HG03139 (cell line): ENCODE measurements around the gene WDR31.
"Not testable (repeated sequence)": the region's sequence is repeated elsewhere in the genome, so short reads cannot be mapped to it uniquely, and the experiment has no call there.

Source experiments
- ATAC-seq: cut with Tn5 transposase; IDR thresholded peaks from one replicate; pipeline ENCODE4 v1.9.1; 2021; ENCODE audit not compliant: unreplicated experiment

Gene WDR31

DNA sequence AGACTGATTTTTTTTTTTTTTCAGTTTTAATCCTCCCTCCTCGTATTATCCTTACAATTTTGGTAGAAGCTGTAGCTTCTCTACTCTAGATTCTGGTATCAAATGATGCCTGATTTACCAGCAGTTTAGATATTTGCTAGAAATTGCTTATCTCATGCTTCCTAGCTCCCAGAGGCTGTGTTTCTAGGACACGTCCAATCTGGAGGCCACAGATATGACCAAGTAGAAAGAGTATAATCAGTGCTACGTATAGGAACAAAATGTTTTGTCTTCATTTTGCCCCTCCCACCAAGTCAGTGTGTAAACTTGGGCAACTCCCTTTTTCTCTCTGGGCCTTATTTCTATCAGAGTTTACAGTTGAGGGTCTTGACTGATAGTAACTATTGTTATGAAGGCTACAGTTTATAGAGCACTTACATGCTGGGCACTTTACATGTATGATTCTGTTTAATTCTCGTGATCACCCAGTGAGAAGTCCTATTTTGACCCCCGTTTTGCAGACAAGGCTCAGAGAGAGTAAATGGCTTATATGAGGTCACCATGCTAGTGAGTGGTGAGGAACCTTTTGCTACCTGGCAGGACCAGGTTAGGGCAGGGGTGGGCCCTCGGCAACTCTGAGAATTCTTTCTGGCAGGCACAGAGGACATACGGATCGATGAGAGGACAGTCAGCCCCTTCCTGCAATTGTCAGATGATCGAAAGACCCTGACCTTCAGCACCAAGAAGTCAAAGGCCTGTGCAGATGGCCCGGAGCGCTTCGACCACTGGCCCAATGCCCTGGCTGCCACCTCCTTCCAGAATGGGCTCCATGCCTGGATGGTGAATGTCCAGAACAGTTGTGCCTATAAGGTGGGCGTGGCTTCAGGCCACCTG lies 29.1 kb upstream of the WDR31 start:
- no peak for ATAC-seq

- ATAC-seq = no peak
These were observed 28.4 kb upstream of the WDR31 start for GRCh38 chr9:113368348-113368981.

GRCh38 chr9:113365652-113366051 lies 25.6 kb upstream of the WDR31 start:
- not testable (repeated sequence) for ATAC-seq

DNA sequence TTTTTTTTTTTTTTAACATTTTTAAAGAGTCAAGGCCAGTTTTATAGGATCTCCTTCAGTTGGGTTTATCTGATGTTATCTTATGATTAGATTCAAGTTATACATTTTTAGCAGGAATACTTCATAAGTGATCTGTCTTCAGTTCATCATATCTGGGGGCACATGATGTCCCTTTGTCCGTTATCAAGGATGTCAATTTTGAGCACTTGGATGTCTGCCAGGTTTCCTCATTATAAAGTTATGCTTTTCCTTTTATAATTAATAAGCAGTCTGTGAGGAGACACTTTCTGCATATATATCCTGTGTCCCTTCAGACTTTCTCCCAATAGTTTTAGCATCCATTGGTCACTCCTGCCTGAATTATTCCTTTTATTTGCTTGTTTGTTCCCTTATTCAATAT lies 24.9 kb upstream of the WDR31 start:
- no peak for ATAC-seq

DNA sequence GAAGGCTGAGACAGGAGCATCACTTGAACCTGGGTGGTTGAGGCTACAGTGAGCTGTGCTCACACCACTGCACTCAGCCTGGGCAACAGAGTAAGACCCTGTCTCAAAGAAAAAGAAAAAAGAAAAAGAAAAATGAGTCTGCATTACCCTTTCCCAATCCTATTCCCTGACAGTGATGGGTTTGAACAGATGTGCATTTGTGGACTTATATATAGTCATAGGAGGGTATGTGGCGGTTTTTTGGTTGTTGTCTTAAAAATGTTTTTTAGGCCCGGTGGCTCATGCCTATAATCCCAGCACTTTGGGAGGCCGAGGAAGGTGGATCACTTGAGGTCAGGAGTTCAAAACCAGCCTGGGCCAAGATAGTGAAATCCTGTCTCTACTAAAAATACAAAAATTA lies 23.3 kb upstream of the WDR31 start:
- ATAC-seq = no peak

- no peak for ATAC-seq
These were observed 21.4 kb upstream of the WDR31 start for GRCh38 chr9:113361304-113362018.

DNA sequence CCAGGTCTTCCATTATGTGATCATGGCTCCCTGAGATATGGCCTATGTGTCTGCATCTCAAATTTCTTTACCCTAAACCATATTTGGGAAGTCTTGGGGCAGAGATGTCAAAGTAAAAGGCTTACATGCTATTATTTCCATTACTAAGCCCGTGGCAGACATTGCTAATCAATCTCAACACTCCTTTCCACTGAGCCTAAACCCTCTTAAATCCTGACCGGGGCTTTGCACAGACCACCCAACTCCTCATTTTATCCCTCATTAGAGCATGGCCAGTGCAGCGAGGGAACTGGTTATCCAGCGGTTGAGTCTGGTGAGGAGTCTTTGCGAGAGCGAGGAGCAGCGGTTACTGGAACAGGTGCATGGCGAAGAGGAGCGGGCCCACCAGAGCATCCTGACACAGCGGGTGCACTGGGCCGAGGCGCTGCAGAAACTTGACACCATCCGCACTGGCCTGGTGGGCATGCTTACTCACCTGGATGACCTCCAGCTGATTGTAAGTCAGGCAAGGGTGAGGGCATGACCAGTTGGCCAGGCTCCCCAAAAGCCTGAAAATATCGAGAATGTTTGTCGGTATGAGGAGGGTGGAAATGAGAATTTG lies 20.3 kb upstream of the WDR31 start:
- no peak for ATAC-seq

DNA sequence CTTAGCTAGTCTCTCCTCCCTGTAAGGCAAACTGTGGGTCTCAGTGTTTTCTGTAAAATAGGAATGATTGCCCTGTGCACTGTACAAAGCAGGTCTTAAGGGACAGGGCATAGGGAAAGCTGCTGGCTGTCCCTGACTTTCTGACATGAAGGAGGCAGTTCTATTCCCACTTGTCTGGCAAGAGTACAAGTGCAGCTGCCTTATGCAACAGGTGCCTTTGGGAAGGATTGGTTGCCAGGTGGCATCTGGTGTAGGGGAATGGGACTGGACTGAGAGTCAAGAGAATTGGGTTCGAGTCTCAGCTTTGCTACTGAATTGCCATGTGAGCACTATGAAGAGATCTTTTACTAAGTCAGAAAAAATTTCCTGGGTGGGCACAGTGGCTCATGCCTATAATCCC lies 19.3 kb upstream of the WDR31 start:
- ATAC-seq = no peak

- no peak for ATAC-seq
These were observed 16.7 kb upstream of the WDR31 start for GRCh38 chr9:113356686-113357292.

GRCh38 chr9:113355040-113355596 lies 15.0 kb upstream of the WDR31 start:
- no peak for ATAC-seq

DNA sequence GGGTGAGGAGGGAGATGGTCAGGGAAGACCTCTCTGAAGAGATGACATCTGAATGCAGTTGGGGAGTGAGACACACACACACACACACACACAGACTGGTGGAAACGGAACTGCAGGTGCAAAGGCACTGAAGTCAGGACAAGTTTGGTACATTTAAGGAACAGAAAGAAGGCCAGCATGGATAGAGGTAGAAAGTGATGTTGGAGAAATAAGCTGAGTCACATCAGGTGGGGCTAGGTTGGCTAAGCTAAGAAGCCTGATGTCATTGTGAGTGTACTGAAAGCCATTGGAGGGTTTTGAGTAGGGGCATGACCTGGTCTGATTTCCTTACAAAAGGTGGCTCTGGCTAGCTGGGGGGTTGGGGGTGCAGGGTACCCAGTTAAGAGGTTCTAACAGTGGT lies 12.3 kb upstream of the WDR31 start:
- ATAC-seq = no peak

DNA sequence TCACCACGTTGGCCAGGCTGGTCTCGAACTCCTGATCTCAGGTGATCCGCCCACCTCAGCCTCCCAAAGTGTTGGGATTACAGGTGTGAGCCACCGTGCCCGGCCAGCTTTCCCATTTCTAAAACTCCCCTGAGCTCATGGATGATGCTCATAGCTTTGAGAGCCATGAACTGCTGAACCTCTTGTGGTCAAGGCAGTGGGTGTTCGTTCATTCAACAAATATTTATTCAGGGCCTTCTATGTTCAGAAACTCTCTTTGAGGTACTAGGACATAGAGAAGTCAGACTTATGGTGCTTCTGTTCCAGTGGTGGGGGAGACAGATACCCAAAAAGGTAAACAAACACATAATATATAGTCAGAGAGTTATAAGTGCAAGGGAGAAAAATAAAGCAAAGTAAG lies 11.9 kb upstream of the WDR31 start:
- ATAC-seq = no peak

- ATAC-seq = no peak
These were observed 10.9 kb upstream of the WDR31 start for GRCh38 chr9:113350937-113351336.

DNA sequence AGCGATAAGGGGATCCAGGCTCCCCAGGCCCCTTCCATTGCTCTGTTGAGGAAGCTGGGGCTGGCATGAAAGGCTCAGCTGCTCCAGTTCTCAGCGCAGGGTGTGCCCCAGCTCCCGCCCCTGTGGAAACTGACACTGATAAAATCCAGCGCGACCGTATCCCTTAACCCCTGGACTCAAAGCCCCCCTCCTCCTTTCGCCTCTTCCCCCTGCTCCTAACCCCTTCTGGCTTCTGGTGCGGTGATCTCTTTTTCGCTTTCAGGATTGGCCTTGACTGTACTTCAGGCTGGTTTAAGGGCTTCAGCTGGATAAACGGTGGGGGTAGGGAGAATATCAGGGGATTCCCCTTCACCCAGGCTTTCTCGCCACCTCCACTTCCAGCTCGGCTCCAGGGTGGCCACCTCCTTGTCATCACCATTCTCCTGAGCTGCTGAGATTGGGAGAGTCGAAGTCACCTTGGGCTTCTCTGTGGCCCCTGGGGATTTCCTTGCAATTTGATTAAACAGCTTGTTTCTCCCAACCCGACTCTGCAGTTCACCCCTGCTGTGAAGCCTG lies 10.1 kb upstream of the WDR31 start:
- ATAC-seq = no peak

DNA sequence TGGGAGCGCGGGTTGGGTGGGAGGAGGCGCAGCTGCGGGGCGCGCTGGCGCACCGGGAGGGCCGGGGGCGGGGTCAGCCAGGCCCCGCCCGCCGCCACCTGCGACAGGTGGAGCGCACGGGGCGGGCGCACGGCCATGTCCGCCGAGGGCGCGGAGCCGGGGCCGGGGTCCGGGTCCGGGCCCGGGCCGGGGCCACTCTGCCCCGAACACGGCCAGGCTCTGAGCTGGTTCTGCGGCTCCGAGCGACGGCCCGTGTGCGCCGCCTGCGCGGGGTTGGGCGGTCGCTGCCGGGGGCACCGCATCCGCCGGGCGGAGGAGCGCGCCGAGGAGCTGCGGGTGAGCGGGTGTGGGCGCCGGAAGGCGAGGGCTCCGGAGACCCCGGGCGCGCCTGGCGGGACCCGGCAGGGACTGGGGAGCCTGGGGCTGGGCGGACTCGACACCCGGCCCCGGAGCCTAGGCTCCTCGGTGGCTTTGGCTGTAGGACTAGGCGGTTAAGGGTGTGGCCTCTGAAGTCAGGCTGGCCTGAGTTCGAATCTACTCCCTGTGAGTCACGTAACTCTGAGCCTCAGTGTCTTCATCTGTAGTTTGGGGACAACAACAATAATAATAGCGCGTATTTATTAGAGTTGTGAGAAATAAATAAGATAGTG lies 9.5 kb upstream of the WDR31 start, which contains the start of gene BSPRY:
Gene BSPRY, plus strand, starts transcription at position 97 of the 650 bp plus-strand sequence. Its CDS starts 39 bp downstream, at position 136.
- no peak for ATAC-seq

DNA sequence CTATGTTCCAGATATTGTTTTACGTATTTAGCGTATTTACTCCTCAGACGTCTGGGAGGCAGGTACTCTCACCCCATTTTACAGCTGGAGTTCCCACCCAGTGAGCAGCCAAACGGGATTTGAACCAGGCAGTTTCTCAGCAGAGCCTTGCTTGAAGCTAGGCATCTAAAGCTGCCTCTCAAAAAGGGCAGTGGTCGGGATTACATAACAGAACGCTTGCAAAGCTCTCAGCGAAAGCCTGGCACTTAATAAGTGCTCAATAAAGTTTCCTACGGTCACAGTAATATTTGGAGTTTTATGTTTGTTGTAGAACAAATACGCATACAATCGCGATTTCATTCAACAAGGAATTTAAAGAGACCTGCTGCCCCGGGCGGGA lies 9.0 kb upstream of the WDR31 start:
- ATAC-seq = no peak

- ATAC-seq = no peak
These were observed 8.4 kb upstream of the WDR31 start for GRCh38 chr9:113348437-113348836.

- no peak for ATAC-seq
These were observed 5.6 kb upstream of the WDR31 start for GRCh38 chr9:113345671-113346070.

GRCh38 chr9:113345190-113345589 lies 5.1 kb upstream of the WDR31 start:
- no peak for ATAC-seq

DNA sequence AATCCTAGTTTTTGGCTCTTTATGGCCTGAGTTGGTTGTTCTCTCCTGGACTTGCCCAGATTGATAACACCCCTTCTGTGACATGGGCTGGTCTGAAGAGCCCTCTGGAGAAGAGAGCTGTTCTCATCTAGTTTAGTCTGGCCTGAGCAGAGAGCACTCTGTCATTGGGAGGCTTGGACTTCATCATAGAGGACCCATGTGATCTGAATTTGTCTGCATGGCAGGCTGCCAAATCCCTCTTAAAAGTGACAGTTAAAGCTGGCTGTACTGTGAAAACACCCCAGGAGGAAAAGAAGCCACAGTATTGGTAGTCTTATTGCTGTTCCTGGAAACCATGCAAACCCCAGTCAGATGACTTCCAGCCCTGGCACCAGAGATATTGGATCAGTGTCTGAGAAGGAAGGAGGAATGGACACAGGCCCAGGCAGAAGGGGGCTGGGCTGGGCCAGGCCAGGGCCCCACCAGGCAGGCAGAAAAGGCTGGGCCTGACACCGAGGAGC lies 3.7 kb upstream of the WDR31 start:
- no peak for ATAC-seq
